Measurements from ENCODE around the gene DOCK6. TPM values are rescaled to one million over a fixed set of nuclear protein-coding genes. Genes with fewer than 3 reads are reported as not detected.

The DOCK6 gene
- total RNA-seq, 1 donor from 2014 or later, result 43.6 TPM

- Mint-ChIP-seq H3K4me1 (ENCODE audit: unreplicated experiment) (no peaks in the 10 kb centered on the region), H3K9me3 (no peaks in the 10 kb centered on the region), H3K4me3 (peak overlapping the region; percentile 7), H3K27me3 (no peaks in the 10 kb centered on the region), H3K36me3 (no peaks in the 10 kb centered on the region), H3K27ac (no peak overlapping the region)
- no peak for TF ChIP-seq CTCF (conservative IDR thresholded peaks at IDR 0.05)
- DNase-seq (ENCODE audit: extremely low spot score, unreplicated experiment), result no peak
Measured at GRCh38 chr19:11257846-11258380, 4.4 kb downstream of the DOCK6 start.

GRCh38 chr19:11256189-11256588 is 6.1 kb downstream of the DOCK6 start:
- H3K27ac Mint-ChIP-seq, result no peak overlapping the region
- no peaks in the 10 kb centered on the region for H3K27me3 Mint-ChIP-seq
- no peaks in the 10 kb centered on the region for H3K36me3 Mint-ChIP-seq
- no peaks in the 10 kb centered on the region for H3K9me3 Mint-ChIP-seq
- no peak for TF ChIP-seq CTCF (conservative IDR thresholded peaks at IDR 0.05)
- H3K4me3 Mint-ChIP-seq, result no peak overlapping the region
- DNase-seq (ENCODE audit: extremely low spot score, unreplicated experiment), result no peak
- H3K4me1 Mint-ChIP-seq (ENCODE audit: unreplicated experiment), result no peaks in the 10 kb centered on the region

- TF ChIP-seq CTCF (conservative IDR thresholded peaks at IDR 0.05), result no peak
- H3K9me3 Mint-ChIP-seq, result no peaks in the 10 kb centered on the region
- peaks cover 4% of the 10 kb centered on the region for H3K36me3 Mint-ChIP-seq
- no peaks in the 10 kb centered on the region for H3K27me3 Mint-ChIP-seq
- no peak overlapping the region for H3K4me3 Mint-ChIP-seq
- H3K4me1 Mint-ChIP-seq (ENCODE audit: unreplicated experiment), result no peaks in the 10 kb centered on the region
- H3K27ac Mint-ChIP-seq, result no peak overlapping the region
- DNase-seq (ENCODE audit: extremely low spot score, unreplicated experiment), result no peak
Measured at GRCh38 chr19:11254666-11255065, 7.7 kb downstream of the DOCK6 start.

GRCh38 chr19:11252665-11253355 is 9.5 kb downstream of the DOCK6 start:
- TF ChIP-seq CTCF (conservative IDR thresholded peaks at IDR 0.05), result no peak
- no peak for DNase-seq (ENCODE audit: extremely low spot score, unreplicated experiment)
- peaks cover 6% of the 10 kb centered on the region for H3K36me3 Mint-ChIP-seq
- no peaks in the 10 kb centered on the region for H3K9me3 Mint-ChIP-seq
- H3K4me1 Mint-ChIP-seq (ENCODE audit: unreplicated experiment), result no peaks in the 10 kb centered on the region
- no peak overlapping the region for H3K27ac Mint-ChIP-seq
- no peak overlapping the region for H3K4me3 Mint-ChIP-seq
- no peaks in the 10 kb centered on the region for H3K27me3 Mint-ChIP-seq

- H3K4me1 Mint-ChIP-seq (ENCODE audit: unreplicated experiment), result no peaks in the 10 kb centered on the region
- no peaks in the 10 kb centered on the region for H3K9me3 Mint-ChIP-seq
- H3K4me3 Mint-ChIP-seq, result no peak overlapping the region
- H3K27ac Mint-ChIP-seq, result no peak overlapping the region
- no peak for TF ChIP-seq CTCF (conservative IDR thresholded peaks at IDR 0.05)
- peaks cover 8% of the 10 kb centered on the region for H3K36me3 Mint-ChIP-seq
- no peaks in the 10 kb centered on the region for H3K27me3 Mint-ChIP-seq
- DNase-seq (ENCODE audit: extremely low spot score, unreplicated experiment), result no peak
Measured at GRCh38 chr19:11251650-11252314, 10.5 kb downstream of the DOCK6 start.

All from type B pancreatic cell (in vitro differentiated cells).